ENCODE results near the gene CD3E. TPM values are rescaled to one million over a fixed set of nuclear protein-coding genes. Genes with fewer than 3 reads are reported as not detected.

The CD3E gene
- total and polyA plus RNA-seq, 2 of the 8 experiments (the other 6 are each of a cell fraction or from before 2014, with no cell fraction given) = not detected

GRCh38 chr11:118301600-118302195 is 2.8 kb upstream of the CD3E start:
- TF ChIP-seq BACH1 (IDR thresholded peaks at IDR 0.05; ENCODE audit: low read length) (no peak), CTBP2 (IDR thresholded peaks at IDR 0.05; ENCODE audit: borderline replicate concordance, insufficient read depth, insufficient read length, low read length) (no peak), BRCA1 (IDR thresholded peaks at IDR 0.05; ENCODE audit: low read depth, low read length) (no peak), SP1 (IDR thresholded peaks at IDR 0.05; ENCODE audit: low read depth, low read length) (no peak), JUND (IDR thresholded peaks at IDR 0.05; ENCODE audit: low read length) (no peak), ASH2L (IDR thresholded peaks at IDR 0.05; ENCODE audit: low read length) (no peak), HDAC2 (IDR thresholded peaks at IDR 0.05; ENCODE audit: borderline replicate concordance in 1 of 2, low read depth in 2 of 2, low read length in 2 of 2) (no peak), HDAC6 (IDR thresholded peaks at IDR 0.05; ENCODE audit: low read depth, low read length) (no peak), POLR2AphosphoS5 (IDR thresholded peaks at IDR 0.05; ENCODE audit: low read depth, low read length) (no peak), TCF12 (IDR thresholded peaks at IDR 0.05; ENCODE audit: low read depth, low read length) (no peak), SIN3A (conservative IDR thresholded peaks at IDR 0.05 in 1 of 2, IDR thresholded peaks at IDR 0.05 in 1 of 2; ENCODE audit: low read depth in 1 of 2, low read length in 2 of 2) (no peak), JUN (IDR thresholded peaks at IDR 0.05; ENCODE audit: low read depth, low read length) (no peak), SUZ12 (IDR thresholded peaks at IDR 0.05; ENCODE audit: low read length) (no peak), EP300 (IDR thresholded peaks at IDR 0.05; ENCODE audit: borderline replicate concordance in 1 of 2, low read depth in 2 of 2, low read length in 2 of 2) (no peak)
- H4K5ac ChIP-seq (ENCODE audit: insufficient read length, low read depth, low read length) = no peak overlapping the region
- no peak overlapping the region for H2BK20ac ChIP-seq (ENCODE audit: low read length)
- H3K9me3 ChIP-seq (ENCODE audit: insufficient read depth in 2 of 2, low read depth in 1 of 2, low read length in 1 of 2) = no peaks in the 10 kb centered on the region
- no peak overlapping the region for H2AK5ac ChIP-seq (ENCODE audit: low read depth, low read length)
- 84% methylated on average over 8 of the region's 8 CpGs; no CpG with 5 or more reads in 1 of the 2 experiments for WGBS, 2 experiments (ENCODE audit: extremely low coverage in 1 of 2, insufficient coverage in 1 of 2, insufficient read length in 1 of 2, insufficient replicate concordance in 2 of 2, low coverage in 1 of 2, low lambda C conversion rate in 2 of 2, missing lambda C conversion rate in 1 of 2)
- H3K14ac ChIP-seq (ENCODE audit: insufficient read length) = no peak overlapping the region
- H3K56ac ChIP-seq (replicated peaks; ENCODE audit: insufficient read length, low read depth, low read length) = no peak overlapping the region
- no peaks in the 10 kb centered on the region for H4K20me1 ChIP-seq (replicated peaks in 1 of 2; ENCODE audit: control insufficient read depth in 1 of 2, insufficient read depth in 2 of 2, low read length in 2 of 2)
- no peak overlapping the region for H3K23ac ChIP-seq (ENCODE audit: insufficient read length)
- no peak overlapping the region for H3K9ac ChIP-seq (replicated peaks in 1 of 4; ENCODE audit: extremely low read depth in 1 of 4, low read depth in 3 of 4, low read length in 3 of 4)
- DNase-seq (ENCODE audit: low read depth in 1 of 2, low spot score in 2 of 2) = no peak
- H2BK15ac ChIP-seq (ENCODE audit: low read length) = no peak overlapping the region
- H3K27me3 ChIP-seq (replicated peaks in 1 of 4; ENCODE audit: control insufficient read depth in 3 of 4, extremely low read depth in 1 of 4, insufficient read depth in 3 of 4, low read length in 3 of 4) = no peaks in the 10 kb centered on the region
- H2BK5ac ChIP-seq (ENCODE audit: low read depth, low read length) = no peak overlapping the region
- no peak overlapping the region for H3K18ac ChIP-seq (ENCODE audit: extremely low read depth, low read length)
- no peaks in the 10 kb centered on the region for H3K79me2 ChIP-seq (ENCODE audit: control insufficient read depth in 1 of 2, insufficient read depth in 2 of 2, low read length in 2 of 2)
- no peaks in the 10 kb centered on the region for H3K23me2 ChIP-seq (ENCODE audit: low read depth, low read length)
- H4K91ac ChIP-seq (replicated peaks; ENCODE audit: insufficient read length, low read length) = no peak overlapping the region
- H3K4me3 ChIP-seq (ENCODE audit: extremely low read depth in 1 of 4, insufficient read depth in 2 of 4, low read depth in 3 of 4, low read length in 4 of 4) = no peak overlapping the region
- H3K4ac ChIP-seq (replicated peaks; ENCODE audit: insufficient read length, low read depth, low read length) = no peak overlapping the region
- POLR2A ChIA-PET (ENCODE audit: partially characterized antibody) = interaction anchor here (0.7 kb wide), 1 partner anchor 49 kb away, joined by 3 read pairs; the partner anchor contains the start of gene MPZL3
- H2AFZ ChIP-seq (ENCODE audit: low read length) = no peak overlapping the region
- no peak overlapping the region for H3K4me2 ChIP-seq (ENCODE audit: insufficient read depth in 1 of 2, low read depth in 2 of 2, low read length in 2 of 2)
- no peak overlapping the region for H2BK120ac ChIP-seq (replicated peaks; ENCODE audit: low read depth, low read length)
- H3K4me1 ChIP-seq (replicated peaks in 1 of 4; ENCODE audit: control insufficient read depth in 3 of 4, insufficient read depth in 4 of 4, low read length in 3 of 4) = no peaks in the 10 kb centered on the region
- H4K8ac ChIP-seq (ENCODE audit: extremely low read depth, insufficient read depth, low read length) = no peak overlapping the region
- H3K79me1 ChIP-seq (ENCODE audit: low read depth, low read length) = no peaks in the 10 kb centered on the region
- CTCF ChIA-PET (ENCODE audit: partially characterized antibody) = interaction anchor here (0.6 to 2.0 kb wide), 6 partner anchors 10 to 170 kb away, joined by 3 to 10 read pairs (median 3); no protein-coding TSS in a partner anchor
- H2BK12ac ChIP-seq (ENCODE audit: low read depth, low read length) = no peak overlapping the region
- FAIRE-seq = no peak
- no peak overlapping the region for H3K27ac ChIP-seq (ENCODE audit: low read depth, low read length)
- no peaks in the 10 kb centered on the region for H3K36me3 ChIP-seq (ENCODE audit: control insufficient read depth in 2 of 4, insufficient read depth in 4 of 4, low read length in 3 of 4)

All from H1 (cell line).